Body of pancreas (tissue), 4 donors: Measurements from ENCODE around the gene LIPN. TPM values are rescaled to one million over a fixed set of nuclear protein-coding genes. Genes with fewer than 3 reads are reported as not detected.

ENCODE experiments used
- ATAC-seq: fragments of 150-250 bp; one replicate; pipeline ENCODE4 v1.9.1; 2016
- DNase-seq, 4 donors: peaks; one replicate each; pipeline ENCODE4 v3.0.0-alpha.2; 2019
- H3K27ac ChIP-seq, 4 donors: fragments of 200-600 bp; sonication (generic); 1 replicate in 3 of 4; 2 replicates in 1 of 4; pipeline versions ENCODE4 v1.5.1 to v1.6.1; 2016 to 2019; ENCODE audit warnings: mild to moderate bottlenecking in 1 of 4, mixed read lengths in 1 of 4, moderate library complexity in 1 of 4
- H3K27me3 ChIP-seq, 2 donors: fragments of 200-600 bp; sonication (generic); one replicate each; pipeline ENCODE4 v1.6.0; 2016; ENCODE audit warnings: mild to moderate bottlenecking in 1 of 2
- H3K36me3 ChIP-seq, 2 donors: fragments of 200-600 bp; sonication (generic); replicated peaks in 1 of 2; 2 replicates each; pipeline ENCODE4 v1.5.1; 2016; ENCODE audit warnings: low read depth in 2 of 2; ENCODE audit not compliant: insufficient read depth in 1 of 2
- H3K4me1 ChIP-seq: fragments of 200-600 bp; sonication (generic); one replicate; pipeline ENCODE4 v1.6.0; 2016
- H3K4me3 ChIP-seq, 2 donors: fragments of 200-600 bp; sonication (generic); 1 replicate in 1 of 2; 2 replicates in 1 of 2; pipeline ENCODE4 v1.5.1; 2016 to 2019
- H3K9me3 ChIP-seq, 3 donors: fragments of 200-600 bp; sonication (generic); 1 replicate in 2 of 3; 2 replicates in 1 of 3; pipeline ENCODE4 v1.5.1; 2016
- CTCF ChIP-seq, 7 experiments: fragments of 450-650 bp in 4 of 7; fragments of 200-600 bp in 3 of 7; sonication (generic) in 3 of 7; IDR thresholded peaks; one replicate each; pipeline ENCODE4 v1.5.1; 2016 to 2019; ENCODE audit warnings: antibody characterized with exemption in 7 of 7
- POLR2A ChIP-seq, 3 donors: fragments of 450-650 bp; IDR thresholded peaks; one replicate each; pipeline ENCODE4 v1.6.1; 2016; ENCODE audit warnings: antibody characterized with exemption in 3 of 3, mild to moderate bottlenecking in 2 of 3
- WGBS, 2 donors: methylation state at CpG; one replicate each; pipeline ENCODE4 v1.1.5; 2017; 5-methylcytosine and 5-hydroxymethylcytosine counted together
- intact Hi-C: fragments of 100-400 bp; cut with DNase I; formaldehyde crosslinking; loops from one replicate; pipeline ENCODE4 v1.15.1; 2023
- total RNA-seq, 2 donors: library from RNA; depleted of rRNA; stranded (reverse); fragments of >200 nt; gene quantifications; one replicate each; pipeline ENCODE4 v1.1.0, GENCODE V29; 2016

Gene LIPN
- total RNA-seq, 2 donors from 2014 or later, result not detected

GRCh38 chr10:88742448-88742847 lies 17.4 kb upstream of the LIPN start:
- no peaks in the 10 kb centered on the region for H3K36me3 ChIP-seq
- WGBS, 2 donors, result 86 to 100% methylated on average over 1 of the region's 1 CpG
- H3K27me3 ChIP-seq, result no peaks in the 10 kb centered on the region
- no peaks in the 10 kb centered on the region for H3K9me3 ChIP-seq
- no peak overlapping the region for H3K4me3 ChIP-seq
- intact Hi-C loops, result no loop called here
- no peak for DNase-seq
- no peak for ATAC-seq
- H3K27ac ChIP-seq, result no peak overlapping the region
- TF ChIP-seq POLR2A (IDR thresholded peaks at IDR 0.05) (no peak), CTCF (IDR thresholded peaks at IDR 0.05) (no peak)
- no peaks in the 10 kb centered on the region for H3K4me1 ChIP-seq

GRCh38 chr10:88744002-88744401 lies 15.8 kb upstream of the LIPN start:
- WGBS, 2 donors, result 65 to 89% methylated on average over 4 to 5 of the region's 5 CpGs
- no peaks in the 10 kb centered on the region for H3K36me3 ChIP-seq
- DNase-seq, result no peak
- no peaks in the 10 kb centered on the region for H3K4me1 ChIP-seq
- intact Hi-C loops, result no loop called here
- no peak overlapping the region for H3K27ac ChIP-seq
- TF ChIP-seq CTCF (IDR thresholded peaks at IDR 0.05), result no peak
- no peak for TF ChIP-seq POLR2A (IDR thresholded peaks at IDR 0.05)
- ATAC-seq, result no peak
- no peaks in the 10 kb centered on the region for H3K9me3 ChIP-seq
- H3K27me3 ChIP-seq, result no peaks in the 10 kb centered on the region
- H3K4me3 ChIP-seq, result no peak overlapping the region

- ATAC-seq, result no peak
- no peak for TF ChIP-seq POLR2A (IDR thresholded peaks at IDR 0.05)
- no peak for TF ChIP-seq CTCF (IDR thresholded peaks at IDR 0.05)
- Histone ChIP-seq H3K27ac (no peak overlapping the region), H3K9me3 (peaks cover 0 to 4% (median 0%) of the 10 kb centered on the region in 3 donors), H3K27me3 (no peaks in the 10 kb centered on the region), H3K4me3 (no peak overlapping the region), H3K4me1 (no peaks in the 10 kb centered on the region), H3K36me3 (no peaks in the 10 kb centered on the region)
- 87% methylated on average over 1 of the region's 1 CpG for WGBS, 2 donors
- DNase-seq, result no peak
- intact Hi-C loops, result no loop called here
Observed at GRCh38 chr10:88745633-88746032, 14.2 kb upstream of the LIPN start.

DNA sequence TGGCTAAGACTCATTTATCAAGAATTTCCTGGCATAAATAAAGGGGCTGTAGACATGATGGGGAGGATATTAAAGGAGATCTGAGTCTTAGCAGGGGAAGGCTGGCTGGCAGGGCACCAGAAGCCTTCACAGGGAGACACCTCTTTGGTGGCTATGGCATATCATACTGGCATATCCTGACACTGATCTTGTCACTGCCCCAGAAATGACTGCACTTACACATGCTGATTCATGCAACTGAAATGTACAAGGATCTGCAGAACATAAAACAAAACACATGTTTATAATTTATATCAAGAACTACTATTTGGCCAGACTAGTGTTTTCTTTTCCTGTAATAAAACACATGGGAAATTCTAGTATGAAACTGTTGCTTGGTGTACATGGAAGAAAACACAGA lies 5.5 kb upstream of the LIPN start:
- no peak overlapping the region for H3K27ac ChIP-seq
- DNase-seq, result no peak
- H3K36me3 ChIP-seq, result no peaks in the 10 kb centered on the region
- TF ChIP-seq CTCF (IDR thresholded peaks at IDR 0.05), result no peak
- TF ChIP-seq POLR2A (IDR thresholded peaks at IDR 0.05), result no peak
- ATAC-seq, result no peak
- no peak overlapping the region for H3K4me3 ChIP-seq
- no peaks in the 10 kb centered on the region for H3K4me1 ChIP-seq
- H3K9me3 ChIP-seq, result peaks cover 0 to 1% (median 0%) of the 10 kb centered on the region in 3 donors
- H3K27me3 ChIP-seq, result no peaks in the 10 kb centered on the region
- intact Hi-C loops, result no loop called here

DNA sequence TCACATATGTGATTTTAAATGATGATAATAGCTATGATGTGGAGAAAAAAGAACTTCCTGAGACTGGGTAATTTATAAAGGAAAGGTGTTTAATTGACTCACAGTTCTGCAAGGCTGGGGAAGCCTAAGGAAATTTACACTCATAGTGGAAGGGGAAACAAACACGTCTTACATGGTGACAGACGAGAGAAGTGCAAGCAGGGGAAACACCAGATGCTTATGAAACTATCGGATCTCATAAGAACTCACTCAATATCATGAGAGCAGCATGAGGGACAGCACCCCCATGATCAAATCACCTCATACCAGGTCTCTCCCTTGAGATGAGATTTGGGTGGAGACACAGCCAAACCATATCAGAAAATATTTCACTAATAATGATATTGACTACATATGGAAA lies 4.1 kb upstream of the LIPN start:
- 62 to 71% methylated on average over 3 of the region's 3 CpGs for WGBS, 2 donors
- Histone ChIP-seq H3K9me3 (no peaks in the 10 kb centered on the region), H3K27ac (no peak overlapping the region), H3K36me3 (no peaks in the 10 kb centered on the region), H3K4me1 (no peaks in the 10 kb centered on the region), H3K27me3 (no peaks in the 10 kb centered on the region), H3K4me3 (no peak overlapping the region)
- intact Hi-C loops, result no loop called here
- ATAC-seq (no peak), DNase-seq (no peak)
- TF ChIP-seq POLR2A (IDR thresholded peaks at IDR 0.05) (no peak), CTCF (IDR thresholded peaks at IDR 0.05) (no peak)
